WTC11 (cell line): ENCODE results near the gene HIVEP2. TPM values are rescaled to one million over a fixed set of nuclear protein-coding genes. Genes with fewer than 3 reads are reported as not detected.

Experiments used
- ATAC-seq: fragments of 200-7000 bp; cut with Tn5 transposase; 2 replicates; pipeline ENCODE4 v1.10.0; 2021; ENCODE audit warnings: mild to moderate bottlenecking, moderate library complexity
- CTCF ChIA-PET: fragments of 300-600 bp; sonication (Branson Sonifier 250); formaldehyde crosslinking; loops from one replicate; lab custom pipeline; 2021; ENCODE audit warnings: antibody characterized with exemption; lab: Charles Lee
- POLR2A ChIA-PET: fragments of 350-600 bp; sonication (Branson Sonifier 250); formaldehyde crosslinking; loops from one replicate; lab custom pipeline; 2021; ENCODE audit warnings: antibody characterized with exemption; lab: Charles Lee
- DNase-seq: peaks from one replicate; pipeline ENCODE4 v3.0.0; 2021; ENCODE audit warnings: low spot score
- H3K27ac Mint-ChIP-seq: 2 replicates; pipeline ENCODE4 v1.8.0; 2021; ENCODE audit warnings: mixed read lengths
- H3K27me3 Mint-ChIP-seq: 2 replicates; pipeline ENCODE4 v1.8.0; 2021; ENCODE audit warnings: low read depth, mild to moderate bottlenecking, moderate library complexity, mixed read lengths
- H3K36me3 Mint-ChIP-seq: 2 replicates; pipeline ENCODE4 v1.8.0; 2021; ENCODE audit warnings: mixed read lengths
- H3K4me1 Mint-ChIP-seq: 2 replicates; pipeline ENCODE4 v1.8.0; 2022; ENCODE audit warnings: mixed read lengths
- H3K4me3 Mint-ChIP-seq: 2 replicates; pipeline ENCODE4 v1.8.0; 2021; ENCODE audit warnings: mild to moderate bottlenecking, moderate library complexity, mixed read lengths
- H3K9me3 Mint-ChIP-seq: 2 replicates; pipeline ENCODE4 v1.8.0; 2021; ENCODE audit warnings: mixed read lengths
- ATF6 ChIP-seq: sonication (generic); formaldehyde crosslinking; IDR thresholded peaks from 2 replicates; pipeline ENCODE4 v1.8.1; 2023; ENCODE audit warnings: mild to moderate bottlenecking, missing genetic modification reagents
- CBFB ChIP-seq: sonication (generic); formaldehyde crosslinking; IDR thresholded peaks from 2 replicates; pipeline ENCODE4 v1.8.1; 2022; ENCODE audit warnings: mild to moderate bottlenecking, low read depth, missing genetic modification reagents
- CREB1 ChIP-seq: sonication (generic); formaldehyde crosslinking; IDR thresholded peaks from 2 replicates; pipeline ENCODE4 v1.8.0; 2023; ENCODE audit warnings: mild to moderate bottlenecking, missing genetic modification reagents
- ESRRA ChIP-seq: sonication (generic); formaldehyde crosslinking; IDR thresholded peaks from 2 replicates; pipeline ENCODE4 v1.8.1; 2022; ENCODE audit warnings: mild to moderate bottlenecking, missing genetic modification reagents, borderline replicate concordance
- GTF2I ChIP-seq: fragments of 250-450 bp; sonication (Bioruptor Pico); conservative IDR thresholded peaks from 2 replicates; pipeline ENCODE4 v1.4.0; 2021; ENCODE audit warnings: mild to moderate bottlenecking
- HMGXB4 ChIP-seq: sonication (generic); formaldehyde crosslinking; IDR thresholded peaks from 2 replicates; pipeline ENCODE4 v1.8.1; 2023; ENCODE audit warnings: mild to moderate bottlenecking, moderate library complexity, missing genetic modification reagents
- MAX ChIP-seq: sonication (generic); formaldehyde crosslinking; IDR thresholded peaks from 2 replicates; pipeline ENCODE4 v1.8.0; 2022; ENCODE audit warnings: mild to moderate bottlenecking, missing genetic modification reagents
- NFATC4 ChIP-seq: fragments of 250-450 bp; sonication (Bioruptor Pico); IDR thresholded peaks from 2 replicates; pipeline ENCODE4 v1.9.0; 2021; ENCODE audit warnings: mild to moderate bottlenecking
- OVOL2 ChIP-seq: fragments of 250-450 bp; sonication (Bioruptor Pico); IDR thresholded peaks from 2 replicates; pipeline ENCODE4 v1.9.0; 2021; ENCODE audit warnings: mild to moderate bottlenecking, borderline replicate concordance
- RELA ChIP-seq: sonication (generic); formaldehyde crosslinking; IDR thresholded peaks from 2 replicates; pipeline ENCODE4 v1.8.1; 2022; ENCODE audit warnings: missing genetic modification reagents, mild to moderate bottlenecking, borderline replicate concordance
- RORB ChIP-seq: fragments of 250-450 bp; sonication (Bioruptor Pico); IDR thresholded peaks from 2 replicates; pipeline ENCODE4 v1.9.0; 2021; ENCODE audit warnings: mild to moderate bottlenecking
- ZBTB21 ChIP-seq: sonication (generic); formaldehyde crosslinking; IDR thresholded peaks from 2 replicates; pipeline ENCODE4 v1.8.1; 2023; ENCODE audit warnings: mild to moderate bottlenecking, missing genetic modification reagents, borderline replicate concordance
- ZBTB43 ChIP-seq: sonication (generic); formaldehyde crosslinking; IDR thresholded peaks from 2 replicates; pipeline ENCODE4 v1.8.1; 2023; ENCODE audit warnings: mild to moderate bottlenecking, missing genetic modification reagents
- ZNF121 ChIP-seq: sonication (generic); formaldehyde crosslinking; IDR thresholded peaks from 2 replicates; pipeline ENCODE4 v1.8.0; 2023; ENCODE audit warnings: missing genetic modification reagents
- ZNF219 ChIP-seq: sonication (generic); formaldehyde crosslinking; IDR thresholded peaks from 2 replicates; pipeline ENCODE4 v1.8.0; 2023; ENCODE audit warnings: missing genetic modification reagents, mild to moderate bottlenecking, borderline replicate concordance
- ZNF232 ChIP-seq: sonication (generic); formaldehyde crosslinking; IDR thresholded peaks from 2 replicates; pipeline ENCODE4 v1.8.0; 2022; ENCODE audit warnings: mild to moderate bottlenecking, missing genetic modification reagents
- ZNF281 ChIP-seq: sonication (generic); formaldehyde crosslinking; IDR thresholded peaks from 2 replicates; pipeline ENCODE4 v1.8.0; 2023; ENCODE audit warnings: mild to moderate bottlenecking, missing genetic modification reagents
- ZNF396 ChIP-seq: fragments of 250-450 bp; sonication (Bioruptor Pico); IDR thresholded peaks from 2 replicates; pipeline ENCODE4 v1.8.0; 2021; ENCODE audit warnings: mild to moderate bottlenecking, moderate library complexity, borderline replicate concordance
- ZNF671 ChIP-seq: fragments of 250-450 bp; sonication (Bioruptor Pico); IDR thresholded peaks from 2 replicates; pipeline ENCODE4 v1.8.0; 2021; ENCODE audit warnings: mild to moderate bottlenecking
- ZSCAN18 ChIP-seq: fragments of 250-450 bp; sonication (Bioruptor Pico); IDR thresholded peaks from 2 replicates; pipeline ENCODE4 v2.1.2; 2022; ENCODE audit warnings: mild to moderate bottlenecking, moderate library complexity
- total RNA-seq: library from RNA; stranded (reverse); gene quantifications from 3 replicates; pipeline ENCODE4 v1.2.3, GENCODE V29; 2021

Gene HIVEP2
- total RNA-seq, 1 experiment from 2014 or later = 11.5 TPM

GRCh38 chr6:142841915-142842314, 103.1 kb downstream of the HIVEP2 start:
- DNase-seq = no peak
- H3K36me3 Mint-ChIP-seq = no peaks in the 10 kb centered on the region
- ChIA-PET CTCF (interaction anchor here (1.1 kb wide), 1 partner anchor 19 kb away, joined by 6 read pairs; no protein-coding TSS in a partner anchor), POLR2A (no interaction called here)
- ATAC-seq = no peak
- H3K27ac Mint-ChIP-seq = no peak overlapping the region
- no peak overlapping the region for H3K4me3 Mint-ChIP-seq
- no peaks in the 10 kb centered on the region for H3K9me3 Mint-ChIP-seq
- TF ChIP-seq ZNF396 (CRISPR knock-in tag) = no peak
- TF ChIP-seq CBFB (CRISPR knock-in tag) = no peak
- TF ChIP-seq ZBTB21 = no peak
- TF ChIP-seq RELA (CRISPR knock-in tag) = no peak
- no peak for TF ChIP-seq GTF2I (CRISPR knock-in tag)
- no peak for TF ChIP-seq HMGXB4
- no peak for TF ChIP-seq ZNF671 (CRISPR knock-in tag)
- TF ChIP-seq ZSCAN18 (CRISPR knock-in tag) = no peak
- TF ChIP-seq ZNF121 (CRISPR knock-in tag) = no peak
- TF ChIP-seq ZNF281 (CRISPR knock-in tag) = no peak
- no peak for TF ChIP-seq NFATC4 (CRISPR knock-in tag)
- no peak for TF ChIP-seq ZNF219 (CRISPR knock-in tag)
- no peak for TF ChIP-seq ZBTB43 (CRISPR knock-in tag)
- no peak for TF ChIP-seq RORB (CRISPR knock-in tag)
- TF ChIP-seq CREB1 = no peak
- no peak for TF ChIP-seq ZNF232
- no peak for TF ChIP-seq OVOL2 (CRISPR knock-in tag)
- no peak for TF ChIP-seq MAX (CRISPR knock-in tag)
- peaks cover 71% of the 10 kb centered on the region for H3K4me1 Mint-ChIP-seq
- no peaks in the 10 kb centered on the region for H3K27me3 Mint-ChIP-seq

GRCh38 chr6:142839686-142840040, 105.3 kb downstream of the HIVEP2 start:
- no peaks in the 10 kb centered on the region for H3K36me3 Mint-ChIP-seq
- H3K9me3 Mint-ChIP-seq = no peaks in the 10 kb centered on the region
- DNase-seq = no peak
- ChIA-PET POLR2A (no interaction called here), CTCF (interaction anchor here (0.7 kb wide), 1 partner anchor 187 kb away, joined by 3 read pairs; no protein-coding TSS in a partner anchor)
- no peak overlapping the region for H3K4me3 Mint-ChIP-seq
- peak; percentile 22; the same call in 1 of the 2 replicates for ATAC-seq
- no peaks in the 10 kb centered on the region for H3K27me3 Mint-ChIP-seq
- H3K27ac Mint-ChIP-seq = peak overlapping the region; percentile 64; the same call in 1 of the 2 replicates
- peaks cover 49% of the 10 kb centered on the region for H3K4me1 Mint-ChIP-seq
- TF ChIP-seq ESRRA (CRISPR knock-in tag) (no peak), ATF6 (no peak)
